H1 (cell line): Measurements from ENCODE around the gene ZNRF2.

Source experiments
- CHD2 ChIP-seq: IDR thresholded peaks from 2 replicates; pipeline ENCODE4 v1.6.1; 2012; ENCODE audit warnings: low read length, improper control_type of control experiment
- CTCF ChIP-seq, 3 experiments: IDR thresholded peaks; 1 replicate in 2 of 3; 2 replicates in 1 of 3; pipeline versions ENCODE4 v1.5.1 to v1.6.1; 2011; ENCODE audit warnings: low read length in 3 of 3, mild to moderate bottlenecking in 3 of 3, inconsistent platforms in 2 of 3, low read depth in 1 of 3, moderate library complexity in 1 of 3; ENCODE audit not compliant: insufficient read depth in 1 of 3; ENCODE audit errors: control extremely low read depth in 1 of 3
- FOSL1 ChIP-seq: IDR thresholded peaks from 2 replicates; pipeline ENCODE4 v1.6.1; 2011; ENCODE audit warnings: mild to moderate bottlenecking, low read depth, low read length, moderate library complexity; ENCODE audit not compliant: insufficient read depth
- JUN ChIP-seq: IDR thresholded peaks from 2 replicates; pipeline ENCODE4 v1.6.1; 2011; ENCODE audit warnings: low read depth, mild to moderate bottlenecking, improper control_type of control experiment, low read length
- MAX ChIP-seq: IDR thresholded peaks from 2 replicates; pipeline ENCODE4 v1.6.1; 2012; ENCODE audit warnings: inconsistent platforms
- RAD21 ChIP-seq, 2 experiments: IDR thresholded peaks in 1 of 2; conservative IDR thresholded peaks in 1 of 2; 2 replicates each; pipeline ENCODE4 v1.6.1; 2011; ENCODE audit warnings: low read depth in 2 of 2, low read length in 2 of 2, improper control_type of control experiment in 1 of 2, inconsistent platforms in 1 of 2, mild to moderate bottlenecking in 1 of 2, moderate library complexity in 1 of 2
- RFX5 ChIP-seq: IDR thresholded peaks from 2 replicates; pipeline ENCODE4 v1.6.1; 2011; ENCODE audit warnings: low read depth, low read length, improper control_type of control experiment, borderline replicate concordance
- RXRA ChIP-seq: IDR thresholded peaks from 2 replicates; pipeline ENCODE4 v1.6.1; 2011; ENCODE audit warnings: low read depth, mild to moderate bottlenecking, low read length, moderate library complexity; ENCODE audit not compliant: insufficient read depth
- SIN3A ChIP-seq, 2 experiments: IDR thresholded peaks in 1 of 2; conservative IDR thresholded peaks in 1 of 2; 2 replicates each; pipeline ENCODE4 v1.6.1; 2011 to 2012; ENCODE audit warnings: low read length in 2 of 2, improper control_type of control experiment in 1 of 2, low read depth in 1 of 2, mild to moderate bottlenecking in 1 of 2

- TF ChIP-seq MAX (no peak), CTCF (IDR thresholded peaks at IDR 0.05; ENCODE audit: control extremely low read depth in 1 of 3, insufficient read depth in 1 of 3, low read depth in 1 of 3, low read length in 3 of 3) (no peak), RXRA (no peak), CHD2 (no peak), JUN (no peak), FOSL1 (no peak), RFX5 (no peak), SIN3A (conservative IDR thresholded peaks at IDR 0.05 in 1 of 2, IDR thresholded peaks at IDR 0.05 in 1 of 2; ENCODE audit: low read depth in 1 of 2, low read length in 2 of 2) (no peak), RAD21 (IDR thresholded peaks at IDR 0.05 in 1 of 2, conservative IDR thresholded peaks at IDR 0.05 in 1 of 2; ENCODE audit: low read depth in 2 of 2, low read length in 2 of 2) (no peak)
Measured at GRCh38 chr7:30245913-30246312, 38.5 kb upstream of the ZNRF2 start.
